Lung (tissue), 12 donors: ENCODE data around the gene FAF2. TPM values are rescaled to one million over a fixed set of nuclear protein-coding genes. Genes with fewer than 3 reads are reported as not detected.
A peak's percentile ranks its signal among the peaks of the same experiment; 100 is the strongest.

Experiments
- ATAC-seq: fragments of 200-7000 bp; cut with Tn5 transposase; one replicate; pipeline ENCODE4 v1.9.1; 2020; ENCODE audit warnings: moderate number of reproducible peaks; ENCODE audit not compliant: insufficient read depth, low FRiP score
- DNase-seq, 3 donors: peaks; one replicate each; pipeline ENCODE4 v3.0.0-alpha.2; 2013 to 2017
- H3K27ac ChIP-seq, 2 donors: one replicate each; pipeline ENCODE4 v1.5.1; 2013; ENCODE audit warnings: mild to moderate bottlenecking in 2 of 2, moderate library complexity in 2 of 2, control low read depth in 1 of 2, inconsistent platforms in 1 of 2, low read depth in 1 of 2, low read length in 1 of 2
- H3K27me3 ChIP-seq, 3 donors: one replicate each; pipeline ENCODE4 v1.5.1; 2013; ENCODE audit warnings: low read length in 2 of 3; ENCODE audit not compliant: control insufficient read depth in 3 of 3, insufficient read depth in 3 of 3
- H3K36me3 ChIP-seq, 4 donors: one replicate each; pipeline ENCODE4 v1.5.1; 2013; ENCODE audit warnings: low read length in 4 of 4, mild to moderate bottlenecking in 1 of 4, moderate library complexity in 1 of 4; ENCODE audit not compliant: control insufficient read depth in 4 of 4, insufficient read depth in 4 of 4
- H3K4me1 ChIP-seq, 5 donors: one replicate each; pipeline ENCODE4 v1.5.1; 2013; ENCODE audit warnings: low read length in 5 of 5, mild to moderate bottlenecking in 2 of 5, moderate library complexity in 1 of 5; ENCODE audit not compliant: control insufficient read depth in 5 of 5, insufficient read depth in 5 of 5
- H3K4me3 ChIP-seq: one replicate; pipeline ENCODE4 v1.5.1; 2013; ENCODE audit warnings: mild to moderate bottlenecking, control low read depth, moderate library complexity
- H3K9ac ChIP-seq, 2 donors: one replicate each; pipeline ENCODE4 v1.5.1; 2013; ENCODE audit warnings: low read length in 2 of 2, control low read depth in 1 of 2; ENCODE audit not compliant: insufficient read depth in 1 of 2
- H3K9me3 ChIP-seq, 4 donors: one replicate each; pipeline ENCODE4 v1.5.1; 2013; ENCODE audit warnings: low read length in 3 of 4, mild to moderate bottlenecking in 1 of 4, moderate library complexity in 1 of 4; ENCODE audit not compliant: control insufficient read depth in 4 of 4, insufficient read depth in 3 of 4
- WGBS, 2 donors: extraction: QIAGEN DNeasy Blood & Tissue Kit; methylation state at CpG; one replicate each; pipeline ENCODE4 v1.1.7; 2013; 5-methylcytosine and 5-hydroxymethylcytosine counted together
- polyA plus RNA-seq, 2 donors: library from polyadenylated mRNA; stranded (reverse); fragments of 200-250 nt; gene quantifications; one replicate each; pipeline ENCODE4 v1.2.1, GENCODE V29; 2013
- total RNA-seq, 2 donors: library from RNA; depleted of rRNA in 1 of 2; stranded (reverse); fragments of >200 nt in 1 of 2; gene quantifications; one replicate each; pipeline ENCODE4 v1.2.1, GENCODE V29; 2014 to 2021
- TF ChIP-seq, protein P1 (sequence below): IDR thresholded peaks from 2 replicates; pipeline ENCODE4 v1.5.1; 2012; ENCODE audit warnings: mild to moderate bottlenecking; ENCODE audit errors: control extremely low read depth, extremely low read depth
- donor health status: control.
- donor health status: control.
- donor health status: Bipolar disorder and iron deficiency.
- donor health status: healthy.
- donor health status: DM: yes; HTN: yes; CAD: no.

The FAF2 gene
- total and polyA plus RNA-seq, 4 donors, result 12.5 to 40.1 (median 26.6) TPM

- Histone ChIP-seq H3K4me3 (no peak overlapping the region), H3K4me1 (peaks cover 0 to 2% (median 0%) of the 10 kb centered on the region in 5 donors), H3K27ac (no peak overlapping the region), H3K9ac (no peak overlapping the region), H3K27me3 (no peaks in the 10 kb centered on the region), H3K36me3 (peaks cover 0 to 28% (median 3%) of the 10 kb centered on the region in 4 donors), H3K9me3 (no peaks in the 10 kb centered on the region)
- DNase-seq (no peak), ATAC-seq (no peak)
- TF ChIP-seq, protein P1, sequence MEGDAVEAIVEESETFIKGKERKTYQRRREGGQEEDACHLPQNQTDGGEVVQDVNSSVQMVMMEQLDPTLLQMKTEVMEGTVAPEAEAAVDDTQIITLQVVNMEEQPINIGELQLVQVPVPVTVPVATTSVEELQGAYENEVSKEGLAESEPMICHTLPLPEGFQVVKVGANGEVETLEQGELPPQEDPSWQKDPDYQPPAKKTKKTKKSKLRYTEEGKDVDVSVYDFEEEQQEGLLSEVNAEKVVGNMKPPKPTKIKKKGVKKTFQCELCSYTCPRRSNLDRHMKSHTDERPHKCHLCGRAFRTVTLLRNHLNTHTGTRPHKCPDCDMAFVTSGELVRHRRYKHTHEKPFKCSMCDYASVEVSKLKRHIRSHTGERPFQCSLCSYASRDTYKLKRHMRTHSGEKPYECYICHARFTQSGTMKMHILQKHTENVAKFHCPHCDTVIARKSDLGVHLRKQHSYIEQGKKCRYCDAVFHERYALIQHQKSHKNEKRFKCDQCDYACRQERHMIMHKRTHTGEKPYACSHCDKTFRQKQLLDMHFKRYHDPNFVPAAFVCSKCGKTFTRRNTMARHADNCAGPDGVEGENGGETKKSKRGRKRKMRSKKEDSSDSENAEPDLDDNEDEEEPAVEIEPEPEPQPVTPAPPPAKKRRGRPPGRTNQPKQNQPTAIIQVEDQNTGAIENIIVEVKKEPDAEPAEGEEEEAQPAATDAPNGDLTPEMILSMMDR, result no peak
- WGBS, 2 donors, result 90 to 92% methylated on average over 22 of the region's 22 CpGs
Measured at GRCh38 chr5:176401281-176402205, 46.6 kb upstream of the FAF2 start.

DNA sequence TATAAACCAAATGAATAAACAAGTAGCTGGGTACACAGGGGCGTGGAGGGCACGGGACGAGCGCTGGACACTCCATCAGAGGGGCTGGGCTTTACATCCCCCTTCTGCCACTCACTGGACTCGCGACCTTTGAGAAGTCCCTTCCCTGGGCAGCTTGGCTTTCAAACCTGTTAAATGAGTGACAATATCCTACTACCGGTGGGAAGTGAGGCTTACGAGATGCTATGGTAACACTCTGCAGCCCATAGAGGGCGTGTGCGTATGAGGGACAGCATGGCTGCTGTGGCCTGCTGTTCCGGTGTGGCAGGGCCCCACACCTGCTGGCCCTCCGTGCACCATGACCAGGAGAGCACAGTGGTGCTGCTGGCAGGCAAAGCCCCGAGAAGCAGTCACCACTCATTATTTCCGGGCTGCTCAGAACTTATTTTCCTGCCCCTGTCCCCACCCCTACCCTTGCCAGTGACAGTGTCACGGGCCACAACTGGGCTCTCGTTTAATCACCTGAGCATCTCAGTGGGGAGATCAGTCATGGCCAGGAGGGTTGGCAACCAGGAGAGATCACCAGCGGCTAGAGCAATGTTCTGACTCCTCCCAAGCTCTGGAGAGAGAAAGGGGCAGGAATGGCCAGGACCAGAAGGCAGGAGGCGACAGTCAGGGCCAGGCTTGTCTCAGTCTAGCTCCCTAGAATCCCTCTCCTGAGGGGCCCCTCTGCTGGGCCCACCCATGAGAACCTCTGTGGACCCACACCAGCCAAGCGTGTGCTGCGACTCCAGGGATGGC lies 42.3 kb upstream of the FAF2 start:
- Histone ChIP-seq H3K4me3 (no peak overlapping the region), H3K27ac (no peak overlapping the region), H3K9me3 (no peaks in the 10 kb centered on the region), H3K27me3 (no peaks in the 10 kb centered on the region), H3K4me1 (peaks cover 0 to under 1% (median 0%) of the 10 kb centered on the region in 5 donors), H3K9ac (no peak overlapping the region), H3K36me3 (peaks cover 0 to 24% (median 6%) of the 10 kb centered on the region in 4 donors)
- ATAC-seq (no peak), DNase-seq (peak in 1 of 3 donors; percentile 5)
- TF ChIP-seq, protein P1, result no peak
- WGBS, 2 donors, result 89% methylated on average over 20 of the region's 20 CpGs

GRCh38 chr5:176406436-176407052 lies 41.6 kb upstream of the FAF2 start:
- Histone ChIP-seq H3K4me3 (no peak overlapping the region), H3K9me3 (no peaks in the 10 kb centered on the region), H3K9ac (no peak overlapping the region), H3K27me3 (no peaks in the 10 kb centered on the region), H3K27ac (no peak overlapping the region), H3K36me3 (peaks cover 0 to 24% (median 6%) of the 10 kb centered on the region in 4 donors), H3K4me1 (peaks cover 0 to 8% (median 0%) of the 10 kb centered on the region in 5 donors)
- 91 to 94% methylated on average over 9 of the region's 9 CpGs for WGBS, 2 donors
- TF ChIP-seq, protein P1, result no peak
- ATAC-seq, result no peak
- peak in 1 of 3 donors; percentile 5 for DNase-seq
